Measurements from ENCODE around the gene LMBRD1. TPM values are rescaled to one million over a fixed set of nuclear protein-coding genes. Genes with fewer than 3 reads are reported as not detected.

LMBRD1 gene
- total and polyA plus RNA-seq, 2 of the 13 experiments (the other 11 are each of a cell fraction or from before 2014, with no cell fraction given), result 18.9 to 21.5 TPM

DNA sequence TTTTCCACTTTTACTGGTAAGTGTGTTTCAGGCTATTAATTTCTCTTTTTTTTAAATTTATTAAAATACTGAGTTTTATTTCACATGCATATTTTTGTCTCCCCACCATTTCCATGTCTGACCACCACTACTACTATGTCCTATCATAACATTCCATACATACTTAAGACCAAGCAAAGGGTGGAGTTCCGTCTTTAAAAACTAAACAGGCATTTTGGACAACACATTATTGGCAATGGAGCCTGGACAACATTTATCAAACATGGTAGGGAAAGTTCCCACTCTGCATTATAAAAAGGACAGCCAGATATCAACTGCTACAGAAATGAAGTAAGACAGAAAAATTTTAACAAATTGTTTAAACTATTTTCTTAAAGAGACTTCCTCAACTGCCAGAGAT lies 91.9 kb downstream of the LMBRD1 start:
- CTCF ChIA-PET (ENCODE audit: low intra/inter-chr PET ratio, low total read pairs), result no interaction called here
- no peak for ATAC-seq
- H3K27ac ChIP-seq (ENCODE audit: extremely low read length, insufficient read depth, low read length), result no peak overlapping the region
- no peaks in the 10 kb centered on the region for H3K79me2 ChIP-seq (ENCODE audit: insufficient read depth, low read length)
- H3K4me2 ChIP-seq (ENCODE audit: low read depth, low read length), result no peak overlapping the region
- H2AFZ ChIP-seq (ENCODE audit: low read length), result no peak overlapping the region
- no peaks in the 10 kb centered on the region for H3K27me3 ChIP-seq (ENCODE audit: control insufficient read depth in 1 of 2, insufficient read depth in 2 of 2, low read length in 2 of 2)
- DNase-seq (ENCODE audit: low spot score), result no peak
- intact Hi-C loops (cut with micrococcal nuclease; ENCODE audit: unreplicated experiment), result loop anchor here (10.0 kb wide), 1 partner anchor 400 kb away; no protein-coding TSS in a partner anchor
- WGBS (ENCODE audit: low lambda C conversion rate), result 89% methylated on average over 1 of the region's 1 CpG
- no peaks in the 10 kb centered on the region for H3K4me1 ChIP-seq (ENCODE audit: insufficient read depth, low read length)
- H3K4me3 ChIP-seq (replicated peaks in 1 of 3; ENCODE audit: insufficient read depth in 1 of 3, low read depth in 2 of 3, low read length in 3 of 3), result no peak overlapping the region
- no peak for FAIRE-seq
- in situ Hi-C loops (cut with HindIII; ENCODE audit: extremely low pct_ligation_motif_present, low pct_unique_long_range_greater_than_20kb), result no loop called here
- BruUV-seq (replicated peaks), result no TSS peak
- POLR2A ChIA-PET, result no interaction called here
- H3K9ac ChIP-seq (ENCODE audit: insufficient read depth, low read depth, low read length), result no peak overlapping the region
- no peaks in the 10 kb centered on the region for H3K36me3 ChIP-seq (replicated peaks in 1 of 2; ENCODE audit: control insufficient read depth in 1 of 2, insufficient read depth in 2 of 2, low read length in 2 of 2)
- H4K20me1 ChIP-seq (ENCODE audit: insufficient read depth, low read length), result no peaks in the 10 kb centered on the region
- no peaks in the 10 kb centered on the region for H3K9me3 ChIP-seq (ENCODE audit: low read length)
- no peak for TF ChIP-seq ADNP (CRISPR knock-in tag; IDR thresholded peaks at IDR 0.05)
- TF ChIP-seq, protein P1, sequence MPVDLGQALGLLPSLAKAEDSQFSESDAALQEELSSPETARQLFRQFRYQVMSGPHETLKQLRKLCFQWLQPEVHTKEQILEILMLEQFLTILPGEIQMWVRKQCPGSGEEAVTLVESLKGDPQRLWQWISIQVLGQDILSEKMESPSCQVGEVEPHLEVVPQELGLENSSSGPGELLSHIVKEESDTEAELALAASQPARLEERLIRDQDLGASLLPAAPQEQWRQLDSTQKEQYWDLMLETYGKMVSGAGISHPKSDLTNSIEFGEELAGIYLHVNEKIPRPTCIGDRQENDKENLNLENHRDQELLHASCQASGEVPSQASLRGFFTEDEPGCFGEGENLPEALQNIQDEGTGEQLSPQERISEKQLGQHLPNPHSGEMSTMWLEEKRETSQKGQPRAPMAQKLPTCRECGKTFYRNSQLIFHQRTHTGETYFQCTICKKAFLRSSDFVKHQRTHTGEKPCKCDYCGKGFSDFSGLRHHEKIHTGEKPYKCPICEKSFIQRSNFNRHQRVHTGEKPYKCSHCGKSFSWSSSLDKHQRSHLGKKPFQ (CRISPR knock-in tag; IDR thresholded peaks at IDR 0.05; ENCODE audit: insufficient replicate concordance), result no peak
- no peak for TF ChIP-seq HNRNPK (IDR thresholded peaks at IDR 0.05; ENCODE audit: low read depth, low read length, poor library complexity, severe bottlenecking)
- TF ChIP-seq RXRB (CRISPR knock-in tag; IDR thresholded peaks at IDR 0.05; ENCODE audit: borderline replicate concordance), result no peak
- TF ChIP-seq ZNF180 (CRISPR knock-in tag; IDR thresholded peaks at IDR 0.05; ENCODE audit: borderline replicate concordance, low read depth), result no peak

GRCh38 chr6:69699655-69700054 lies 97.2 kb downstream of the LMBRD1 start:
- BruUV-seq (replicated peaks), result no TSS peak
- in situ Hi-C loops (cut with HindIII; ENCODE audit: extremely low pct_ligation_motif_present, low pct_unique_long_range_greater_than_20kb) (no loop called here), intact Hi-C loops (cut with micrococcal nuclease; ENCODE audit: unreplicated experiment) (loop anchor here (10.0 kb wide), 1 partner anchor 405 kb away; no protein-coding TSS in a partner anchor)
- no peak overlapping the region for H2AFZ ChIP-seq (ENCODE audit: low read length)
- no peaks in the 10 kb centered on the region for H3K36me3 ChIP-seq (replicated peaks in 1 of 2; ENCODE audit: control insufficient read depth in 1 of 2, insufficient read depth in 2 of 2, low read length in 2 of 2)
- DNase-seq (ENCODE audit: low spot score) (no peak), FAIRE-seq (no peak), ATAC-seq (no peak)
- ChIA-PET POLR2A (no interaction called here), CTCF (ENCODE audit: low intra/inter-chr PET ratio, low total read pairs) (no interaction called here)
- no peaks in the 10 kb centered on the region for H3K9me3 ChIP-seq (ENCODE audit: low read length)
- no peak overlapping the region for H3K9ac ChIP-seq (ENCODE audit: insufficient read depth, low read depth, low read length)
- no peaks in the 10 kb centered on the region for H3K79me2 ChIP-seq (ENCODE audit: insufficient read depth, low read length)
- no peaks in the 10 kb centered on the region for H3K27me3 ChIP-seq (ENCODE audit: control insufficient read depth in 1 of 2, insufficient read depth in 2 of 2, low read length in 2 of 2)
- H3K4me2 ChIP-seq (ENCODE audit: low read depth, low read length), result no peak overlapping the region
- H3K4me3 ChIP-seq (replicated peaks in 1 of 3; ENCODE audit: insufficient read depth in 1 of 3, low read depth in 2 of 3, low read length in 3 of 3), result no peak overlapping the region
- no peaks in the 10 kb centered on the region for H3K4me1 ChIP-seq (ENCODE audit: insufficient read depth, low read length)
- no peaks in the 10 kb centered on the region for H4K20me1 ChIP-seq (ENCODE audit: insufficient read depth, low read length)
- H3K27ac ChIP-seq (ENCODE audit: extremely low read length, insufficient read depth, low read length), result no peak overlapping the region
- no peak for TF ChIP-seq ARHGAP35 (CRISPR knock-in tag; IDR thresholded peaks at IDR 0.05; ENCODE audit: borderline replicate concordance)
- no peak for TF ChIP-seq ZNF720 (CRISPR knock-in tag; IDR thresholded peaks at IDR 0.05)
- TF ChIP-seq, protein P2, sequence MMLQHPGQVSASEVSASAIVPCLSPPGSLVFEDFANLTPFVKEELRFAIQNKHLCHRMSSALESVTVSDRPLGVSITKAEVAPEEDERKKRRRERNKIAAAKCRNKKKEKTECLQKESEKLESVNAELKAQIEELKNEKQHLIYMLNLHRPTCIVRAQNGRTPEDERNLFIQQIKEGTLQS (CRISPR knock-in tag; IDR thresholded peaks at IDR 0.05), result no peak
- TF ChIP-seq, protein P3, sequence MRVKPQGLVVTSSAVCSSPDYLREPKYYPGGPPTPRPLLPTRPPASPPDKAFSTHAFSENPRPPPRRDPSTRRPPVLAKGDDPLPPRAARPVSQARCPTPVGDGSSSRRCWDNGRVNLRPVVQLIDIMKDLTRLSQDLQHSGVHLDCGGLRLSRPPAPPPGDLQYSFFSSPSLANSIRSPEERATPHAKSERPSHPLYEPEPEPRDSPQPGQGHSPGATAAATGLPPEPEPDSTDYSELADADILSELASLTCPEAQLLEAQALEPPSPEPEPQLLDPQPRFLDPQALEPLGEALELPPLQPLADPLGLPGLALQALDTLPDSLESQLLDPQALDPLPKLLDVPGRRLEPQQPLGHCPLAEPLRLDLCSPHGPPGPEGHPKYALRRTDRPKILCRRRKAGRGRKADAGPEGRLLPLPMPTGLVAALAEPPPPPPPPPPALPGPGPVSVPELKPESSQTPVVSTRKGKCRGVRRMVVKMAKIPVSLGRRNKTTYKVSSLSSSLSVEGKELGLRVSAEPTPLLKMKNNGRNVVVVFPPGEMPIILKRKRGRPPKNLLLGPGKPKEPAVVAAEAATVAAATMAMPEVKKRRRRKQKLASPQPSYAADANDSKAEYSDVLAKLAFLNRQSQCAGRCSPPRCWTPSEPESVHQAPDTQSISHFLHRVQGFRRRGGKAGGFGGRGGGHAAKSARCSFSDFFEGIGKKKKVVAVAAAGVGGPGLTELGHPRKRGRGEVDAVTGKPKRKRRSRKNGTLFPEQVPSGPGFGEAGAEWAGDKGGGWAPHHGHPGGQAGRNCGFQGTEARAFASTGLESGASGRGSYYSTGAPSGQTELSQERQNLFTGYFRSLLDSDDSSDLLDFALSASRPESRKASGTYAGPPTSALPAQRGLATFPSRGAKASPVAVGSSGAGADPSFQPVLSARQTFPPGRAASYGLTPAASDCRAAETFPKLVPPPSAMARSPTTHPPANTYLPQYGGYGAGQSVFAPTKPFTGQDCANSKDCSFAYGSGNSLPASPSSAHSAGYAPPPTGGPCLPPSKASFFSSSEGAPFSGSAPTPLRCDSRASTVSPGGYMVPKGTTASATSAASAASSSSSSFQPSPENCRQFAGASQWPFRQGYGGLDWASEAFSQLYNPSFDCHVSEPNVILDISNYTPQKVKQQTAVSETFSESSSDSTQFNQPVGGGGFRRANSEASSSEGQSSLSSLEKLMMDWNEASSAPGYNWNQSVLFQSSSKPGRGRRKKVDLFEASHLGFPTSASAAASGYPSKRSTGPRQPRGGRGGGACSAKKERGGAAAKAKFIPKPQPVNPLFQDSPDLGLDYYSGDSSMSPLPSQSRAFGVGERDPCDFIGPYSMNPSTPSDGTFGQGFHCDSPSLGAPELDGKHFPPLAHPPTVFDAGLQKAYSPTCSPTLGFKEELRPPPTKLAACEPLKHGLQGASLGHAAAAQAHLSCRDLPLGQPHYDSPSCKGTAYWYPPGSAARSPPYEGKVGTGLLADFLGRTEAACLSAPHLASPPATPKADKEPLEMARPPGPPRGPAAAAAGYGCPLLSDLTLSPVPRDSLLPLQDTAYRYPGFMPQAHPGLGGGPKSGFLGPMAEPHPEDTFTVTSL (CRISPR knock-in tag; IDR thresholded peaks at IDR 0.05; ENCODE audit: borderline replicate concordance), result no peak
- TF ChIP-seq, protein P4, sequence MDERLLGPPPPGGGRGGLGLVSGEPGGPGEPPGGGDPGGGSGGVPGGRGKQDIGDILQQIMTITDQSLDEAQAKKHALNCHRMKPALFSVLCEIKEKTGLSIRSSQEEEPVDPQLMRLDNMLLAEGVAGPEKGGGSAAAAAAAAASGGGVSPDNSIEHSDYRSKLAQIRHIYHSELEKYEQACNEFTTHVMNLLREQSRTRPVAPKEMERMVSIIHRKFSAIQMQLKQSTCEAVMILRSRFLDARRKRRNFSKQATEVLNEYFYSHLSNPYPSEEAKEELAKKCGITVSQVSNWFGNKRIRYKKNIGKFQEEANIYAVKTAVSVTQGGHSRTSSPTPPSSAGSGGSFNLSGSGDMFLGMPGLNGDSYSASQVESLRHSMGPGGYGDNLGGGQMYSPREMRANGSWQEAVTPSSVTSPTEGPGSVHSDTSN (CRISPR knock-in tag; IDR thresholded peaks at IDR 0.05), result no peak

Data from HepG2 (cell line).